Right cardiac atrium (tissue), 5 donors: ENCODE data around the gene NFASC. TPM values are rescaled to one million over a fixed set of nuclear protein-coding genes. Genes with fewer than 3 reads are reported as not detected.

Source experiments
- ATAC-seq, 2 donors: fragments of 200-7000 bp; cut with Tn5 transposase; one replicate each; pipeline versions ENCODE4 v1.8.0 to v1.9.1; 2020; ENCODE audit warnings: moderate library complexity in 2 of 2, mild to moderate bottlenecking in 1 of 2
- DNase-seq, 3 donors: peaks; one replicate each; pipeline ENCODE4 v3.0.0-alpha.2; 2020
- H3K27ac ChIP-seq: one replicate; pipeline ENCODE4 v1.5.1; 2013; ENCODE audit warnings: mild to moderate bottlenecking, low read length, control low read depth, moderate library complexity
- H3K27me3 ChIP-seq: one replicate; pipeline ENCODE4 v1.6.1; 2013; ENCODE audit not compliant: control insufficient read depth, insufficient read depth
- H3K4me1 ChIP-seq: one replicate; pipeline ENCODE4 v1.6.1; 2013; ENCODE audit warnings: low read length; ENCODE audit not compliant: control insufficient read depth, insufficient read depth
- H3K4me3 ChIP-seq: one replicate; pipeline ENCODE4 v1.5.1; 2013; ENCODE audit warnings: low read length, control low read depth
- H3K9me3 ChIP-seq: one replicate; pipeline ENCODE4 v1.6.1; 2013; ENCODE audit warnings: low read length; ENCODE audit not compliant: control insufficient read depth
- WGBS: extraction: QIAGEN DNeasy Blood & Tissue Kit; methylation state at CpG from one replicate; pipeline ENCODE4 v1.1.7; 2013; 5-methylcytosine and 5-hydroxymethylcytosine counted together
- intact Hi-C, 4 donors: fragments of 100-400 bp; cut with DNase I; formaldehyde crosslinking; loops; one replicate each; pipeline versions ENCODE4 v1.11.0 to v1.14.0; 2022 to 2023
- polyA plus RNA-seq: library from polyadenylated mRNA; stranded (reverse); fragments of 200-250 nt; gene quantifications from one replicate; pipeline ENCODE4 v1.2.3, GENCODE V29; 2013
- total RNA-seq, 4 donors: library from RNA; stranded (reverse); fragmentation: NEBNext Ultra II Directional; extraction: Animal tissue kit (Norgen Biotek cat#: 25700); gene quantifications; one replicate each; pipeline ENCODE4 v1.2.1, GENCODE V29; 2021
- donor health status: healthy with polysubstance abuse.
- donor health status: DM: no; HTN: yes; CAD: no.
- donor health status: DM: no; HTN: no; CAD: no.
- donor health status: DM: no; HTN: yes; CAD: no; lungs with severe emphysema.
- donor health status: DM: yes; HTN: yes; CAD: no.

The NFASC gene
- total and polyA plus RNA-seq, 5 donors: 44.2 to 94.2 (median 63.3) TPM

- Histone ChIP-seq H3K27ac (no peak overlapping the region), H3K4me3 (no peak overlapping the region), H3K9me3 (no peaks in the 10 kb centered on the region), H3K4me1 (no peaks in the 10 kb centered on the region), H3K27me3 (no peaks in the 10 kb centered on the region)
- ATAC-seq: no peak
- intact Hi-C loops: loop anchor here in 3 of 4 donors (5.0 to 10.0 kb wide), 3 partner anchors 79 to 274 kb away; no protein-coding TSS in a partner anchor
- no peak for DNase-seq
- WGBS: 62% methylated on average over 11 of the region's 11 CpGs
Observed at GRCh38 chr1:204983136-204983535, 112.5 kb downstream of the NFASC start.

GRCh38 chr1:204983881-204984280 lies 113.2 kb downstream of the NFASC start:
- Histone ChIP-seq H3K4me3 (no peak overlapping the region), H3K27ac (no peak overlapping the region), H3K4me1 (no peaks in the 10 kb centered on the region), H3K27me3 (no peaks in the 10 kb centered on the region), H3K9me3 (no peaks in the 10 kb centered on the region)
- no peak for ATAC-seq
- DNase-seq: no peak
- intact Hi-C loops: loop anchor here in 3 of 4 donors (5.0 to 10.0 kb wide), 3 partner anchors 78 to 273 kb away; no protein-coding TSS in a partner anchor
- 95% methylated on average over 10 of the region's 10 CpGs for WGBS

GRCh38 chr1:204984499-204984898 lies 113.8 kb downstream of the NFASC start:
- ATAC-seq: no peak
- intact Hi-C loops: loop anchor here in 3 of 4 donors (5.0 to 10.0 kb wide), 3 partner anchors 78 to 273 kb away; no protein-coding TSS in a partner anchor

GRCh38 chr1:204986181-204986580 lies 115.5 kb downstream of the NFASC start:
- DNase-seq: no peak
- intact Hi-C loops: loop anchor here in 2 of 4 donors (5.0 to 10.0 kb wide), 2 partner anchors 76 to 269 kb away; no protein-coding TSS in a partner anchor

More at GRCh38 chr1:204984499-204984898, 113.8 kb downstream of the NFASC start:
- Histone ChIP-seq H3K4me3 (no peak overlapping the region), H3K4me1 (no peaks in the 10 kb centered on the region), H3K27me3 (no peaks in the 10 kb centered on the region), H3K27ac (no peak overlapping the region), H3K9me3 (no peaks in the 10 kb centered on the region)
- WGBS: 73% methylated on average over 8 of the region's 8 CpGs
- no peak for DNase-seq

GRCh38 chr1:204987689-204988088 lies 117.0 kb downstream of the NFASC start:
- 88% methylated on average over 3 of the region's 3 CpGs for WGBS

More at GRCh38 chr1:204986181-204986580, 115.5 kb downstream of the NFASC start:
- H3K27me3 ChIP-seq: no peaks in the 10 kb centered on the region
- H3K4me3 ChIP-seq: no peak overlapping the region
- no peaks in the 10 kb centered on the region for H3K9me3 ChIP-seq
- no peaks in the 10 kb centered on the region for H3K4me1 ChIP-seq
- no peak for ATAC-seq
- no peak overlapping the region for H3K27ac ChIP-seq
- 81% methylated on average over 17 of the region's 17 CpGs for WGBS

GRCh38 chr1:204988196-204988595 lies 117.5 kb downstream of the NFASC start:
- WGBS: 80% methylated on average over 4 of the region's 4 CpGs
- H3K27ac ChIP-seq: no peak overlapping the region
- ATAC-seq: no peak
- no peaks in the 10 kb centered on the region for H3K9me3 ChIP-seq
- H3K4me3 ChIP-seq: no peak overlapping the region
- intact Hi-C loops: loop anchor here in 2 of 4 donors (5.0 to 10.0 kb wide), 2 partner anchors 74 to 267 kb away; no protein-coding TSS in a partner anchor
- H3K27me3 ChIP-seq: no peaks in the 10 kb centered on the region
- no peaks in the 10 kb centered on the region for H3K4me1 ChIP-seq
- DNase-seq: no peak

More at GRCh38 chr1:204987689-204988088, 117.0 kb downstream of the NFASC start:
- no peaks in the 10 kb centered on the region for H3K9me3 ChIP-seq
- H3K27ac ChIP-seq: no peak overlapping the region
- DNase-seq (no peak), ATAC-seq (no peak)
- H3K4me3 ChIP-seq: no peak overlapping the region
- H3K27me3 ChIP-seq: no peaks in the 10 kb centered on the region
- intact Hi-C loops: loop anchor here in 2 of 4 donors (5.0 to 10.0 kb wide), 2 partner anchors 75 to 267 kb away; no protein-coding TSS in a partner anchor
- H3K4me1 ChIP-seq: no peaks in the 10 kb centered on the region

- no peaks in the 10 kb centered on the region for H3K27me3 ChIP-seq
- ATAC-seq: peak; percentile 60 to 71
- H3K27ac ChIP-seq: no peak overlapping the region
- H3K4me3 ChIP-seq: no peak overlapping the region
- intact Hi-C loops: loop anchor here in 3 of 4 donors (5.0 to 10.0 kb wide), 3 partner anchors 65 to 265 kb away; no protein-coding TSS in a partner anchor
- no peaks in the 10 kb centered on the region for H3K4me1 ChIP-seq
- peak; percentile 63 to 80 (median 79) for DNase-seq
- 55% methylated on average over 16 of the region's 16 CpGs for WGBS
- no peaks in the 10 kb centered on the region for H3K9me3 ChIP-seq
Observed at GRCh38 chr1:204989266-204990058, 118.8 kb downstream of the NFASC start.

- WGBS: 79% methylated on average over 3 of the region's 3 CpGs
- intact Hi-C loops: loop anchor here in 1 of 4 donors (10.0 kb wide), 2 partner anchors 65 to 265 kb away; no protein-coding TSS in a partner anchor
- Histone ChIP-seq H3K27me3 (no peaks in the 10 kb centered on the region), H3K9me3 (no peaks in the 10 kb centered on the region), H3K27ac (no peak overlapping the region), H3K4me3 (no peak overlapping the region), H3K4me1 (no peaks in the 10 kb centered on the region)
- ATAC-seq (no peak), DNase-seq (no peak)
Observed at GRCh38 chr1:204990059-204990664, 119.5 kb downstream of the NFASC start.

GRCh38 chr1:204990721-204991341 lies 120.2 kb downstream of the NFASC start:
- WGBS: 84% methylated on average over 11 of the region's 11 CpGs
- DNase-seq (no peak), ATAC-seq (no peak)
- no peaks in the 10 kb centered on the region for H3K9me3 ChIP-seq
- intact Hi-C loops: loop anchor here in 1 of 4 donors (10.0 kb wide), 2 partner anchors 64 to 264 kb away; no protein-coding TSS in a partner anchor
- H3K4me3 ChIP-seq: no peak overlapping the region
- H3K4me1 ChIP-seq: no peaks in the 10 kb centered on the region
- H3K27me3 ChIP-seq: no peaks in the 10 kb centered on the region
- H3K27ac ChIP-seq: no peak overlapping the region

- Histone ChIP-seq H3K27me3 (no peaks in the 10 kb centered on the region), H3K9me3 (no peaks in the 10 kb centered on the region), H3K4me1 (no peaks in the 10 kb centered on the region), H3K27ac (no peak overlapping the region), H3K4me3 (no peak overlapping the region)
- intact Hi-C loops: loop anchor here in 1 of 4 donors (10.0 kb wide), 2 partner anchors 63 to 263 kb away; no protein-coding TSS in a partner anchor
- ATAC-seq (no peak), DNase-seq (no peak)
- 83% methylated on average over 11 of the region's 11 CpGs for WGBS
Observed at GRCh38 chr1:204991342-204991844, 120.7 kb downstream of the NFASC start.
